ENCODE data around the gene HSPB6.
"Not testable (repeated sequence)": the region's sequence is repeated elsewhere in the genome, so short reads cannot be mapped to it uniquely, and the experiment has no call there.

- TF ChIP-seq CTCF (IDR thresholded peaks at IDR 0.05; ENCODE audit: borderline replicate concordance, extremely low read depth, low read length, poor library complexity, severe bottlenecking); EZH2 (IDR thresholded peaks at IDR 0.05; ENCODE audit: borderline replicate concordance, low read depth, low read length, severe bottlenecking): not testable (repeated sequence)
Measured at GRCh38 chr19:35795564-35795963, 38.7 kb upstream of the HSPB6 start.

All from DND-41 (cell line).